Measurements from ENCODE around the gene P4HB. TPM values are rescaled to one million over a fixed set of nuclear protein-coding genes. Genes with fewer than 3 reads are reported as not detected.

Gene P4HB
- total and polyA plus RNA-seq, 10 of the 15 experiments (the other 5 are each of a cell fraction or from before 2014, with no cell fraction given), result 4.7 to 549 (median 361) TPM

- in situ Hi-C loops (cut with MboI), result no loop called here
- ChIA-PET CTCF (no interaction called here), POLR2A (no interaction called here), RAD21 (ENCODE audit: unreplicated experiment) (interaction anchor here (0.6 kb wide), 1 partner anchor 10 kb away, joined by 4 read pairs; no protein-coding TSS in a partner anchor), SMC1A (ENCODE audit: uncharacterized antibody, unreplicated experiment) (no interaction called here)
- no peaks in the 10 kb centered on the region for H3K4me1 ChIP-seq (ENCODE audit: control insufficient read depth, insufficient read depth, low read length)
- no peak for FAIRE-seq
- intact Hi-C loops (cut with micrococcal nuclease; ENCODE audit: unreplicated experiment), result no loop called here
- no TSS peak for BruUV-seq (replicated peaks)
- H3K79me2 ChIP-seq (ENCODE audit: control insufficient read depth, insufficient read depth, low read length), result no peaks in the 10 kb centered on the region
- 51% methylated on average over 4 of the region's 8 CpGs for WGBS (ENCODE audit: insufficient coverage, insufficient replicate concordance, low lambda C conversion rate, missing lambda C conversion rate)
- H4K20me1 ChIP-seq (ENCODE audit: control insufficient read depth, insufficient read depth), result no peaks in the 10 kb centered on the region
- H3K36me3 ChIP-seq (ENCODE audit: control insufficient read depth in 2 of 2, insufficient read depth in 2 of 2, low read length in 1 of 2), result no peaks in the 10 kb centered on the region
- no peaks in the 10 kb centered on the region for H3K9me3 ChIP-seq (replicated peaks; ENCODE audit: control insufficient read depth, insufficient read depth, low read length)
- H3K4me2 ChIP-seq (ENCODE audit: control insufficient read depth, insufficient read depth), result no peak overlapping the region
- no peak overlapping the region for H3K9ac ChIP-seq (ENCODE audit: control insufficient read depth, insufficient read depth, low read length)
- H3K4me3 ChIP-seq, result no peak overlapping the region
- ATAC-seq, result no peak
- TF ChIP-seq ZNF274 (IDR thresholded peaks at IDR 0.05; ENCODE audit: insufficient read depth, insufficient read length) (no peak), BCL3 (IDR thresholded peaks at IDR 0.05; ENCODE audit: borderline replicate concordance, insufficient read depth, low read depth, low read length, poor library complexity, severe bottlenecking) (no peak), IRF3 (IDR thresholded peaks at IDR 0.05) (no peak), IRF5 (IDR thresholded peaks at IDR 0.05; ENCODE audit: borderline replicate concordance) (no peak), BACH1 (IDR thresholded peaks at IDR 0.05; ENCODE audit: borderline replicate concordance) (no peak), PRDM15 (CRISPR knock-in tag; IDR thresholded peaks at IDR 0.05) (no peak), POLR2AphosphoS5 (IDR thresholded peaks at IDR 0.05; ENCODE audit: low read length) (no peak), FOXM1 (IDR thresholded peaks at IDR 0.05; ENCODE audit: low read depth, low read length) (no peak), MAX (IDR thresholded peaks at IDR 0.05; ENCODE audit: low read depth, low read length) (no peak), CEBPZ (IDR thresholded peaks at IDR 0.05; ENCODE audit: low read depth, low read length) (no peak), WRNIP1 (IDR thresholded peaks at IDR 0.05; ENCODE audit: borderline replicate concordance, low read depth, low read length) (no peak)
- no peak overlapping the region for H3K27ac ChIP-seq (ENCODE audit: control insufficient read depth, insufficient read depth)
- no peaks in the 10 kb centered on the region for H3K27me3 ChIP-seq (replicated peaks in 1 of 2; ENCODE audit: control insufficient read depth in 2 of 2, insufficient read depth in 2 of 2, low read length in 1 of 2)
- DNase-seq (ENCODE audit: low read depth, low spot score), result no peak
- H2AFZ ChIP-seq (ENCODE audit: control insufficient read depth, low read depth, low read length), result no peak overlapping the region
These were observed 49.9 kb downstream of the P4HB start for GRCh38 chr17:81810476-81810875.
